Activated naive CD8-positive, alpha-beta T cell (primary cell): ENCODE measurements around the gene HYLS1.
"Not testable (repeated sequence)": the region's sequence is repeated elsewhere in the genome, so short reads cannot be mapped to it uniquely, and the experiment has no call there.

Experiments used
- H3K27ac Mint-ChIP-seq: one replicate; pipeline ENCODE4 v1.8.0; 2021; ENCODE audit warnings: mixed read lengths
- H3K27me3 Mint-ChIP-seq: one replicate; pipeline ENCODE4 v1.8.0; 2021; ENCODE audit warnings: mixed read lengths
- H3K36me3 Mint-ChIP-seq: one replicate; pipeline ENCODE4 v1.8.0; 2021; ENCODE audit warnings: mixed read lengths
- H3K4me1 Mint-ChIP-seq: one replicate; pipeline ENCODE4 v1.8.0; 2021; ENCODE audit warnings: low read depth, mixed read lengths
- H3K4me3 Mint-ChIP-seq: one replicate; pipeline ENCODE4 v1.8.0; 2021; ENCODE audit warnings: mild to moderate bottlenecking, mixed read lengths
- H3K9me3 Mint-ChIP-seq: one replicate; pipeline ENCODE4 v1.8.0; 2021; ENCODE audit warnings: low read depth, mixed read lengths

The HYLS1 gene

DNA sequence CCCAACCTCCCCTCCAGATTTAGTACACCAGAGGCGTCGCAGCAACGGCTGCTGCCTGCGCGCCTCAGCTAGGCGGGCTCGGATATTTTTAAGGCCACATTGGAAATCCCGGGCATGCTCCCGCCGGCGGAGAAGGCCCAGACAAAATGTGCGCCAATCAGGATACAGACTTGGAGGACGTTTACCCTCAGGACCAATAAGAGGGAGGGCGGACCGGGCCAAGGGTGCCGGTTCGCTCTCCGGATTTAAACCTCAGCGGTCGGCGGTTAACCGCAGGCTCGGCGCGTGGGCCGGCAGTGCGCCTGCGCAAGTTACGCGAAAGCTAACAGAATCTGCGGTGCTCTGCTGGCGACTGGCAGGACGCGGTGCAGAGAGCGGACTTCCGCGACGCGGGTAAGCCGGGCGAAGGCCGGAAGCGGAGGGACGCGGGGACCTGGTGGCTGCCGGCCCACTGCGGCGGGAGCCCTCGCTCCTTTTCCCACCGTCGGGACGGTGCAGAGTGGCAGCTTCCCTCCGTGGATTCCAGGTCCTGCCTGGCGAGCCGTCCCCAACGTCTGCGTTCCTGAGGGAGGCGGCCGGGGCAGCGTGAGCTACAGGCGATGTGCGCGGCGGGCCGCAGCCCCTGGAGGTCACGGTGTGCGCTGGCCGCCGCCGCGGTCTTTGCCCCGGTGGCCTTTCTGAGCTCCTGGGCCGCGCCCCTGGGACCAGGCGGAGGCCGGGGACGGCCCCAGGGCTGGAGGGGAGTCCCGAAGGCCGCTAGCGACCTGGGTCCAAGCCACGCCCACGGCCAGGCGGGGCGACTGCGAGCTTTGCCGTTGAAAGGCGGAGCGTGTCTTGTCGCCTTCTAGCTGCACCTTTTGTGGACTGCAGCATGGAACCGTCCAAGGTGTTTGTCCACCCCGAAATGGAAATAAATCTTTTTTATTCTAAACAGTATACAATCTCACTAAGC, at the start of gene HYLS1:
Gene HYLS1, plus strand, starts transcription at position 296 of the 952 bp plus-strand sequence. CDS start 11,701 bp downstream, outside the sequence.
- Mint-ChIP-seq H3K4me1 (peaks cover 25% of the 10 kb centered on the region), H3K9me3 (no peaks in the 10 kb centered on the region), H3K27ac (peak within 1 kb of the TSS; percentile 84), H3K27me3 (no peaks in the 10 kb centered on the region), H3K36me3 (no peaks in the 10 kb centered on the region), H3K4me3 (peak within 1 kb of the TSS; percentile 88)

DNA sequence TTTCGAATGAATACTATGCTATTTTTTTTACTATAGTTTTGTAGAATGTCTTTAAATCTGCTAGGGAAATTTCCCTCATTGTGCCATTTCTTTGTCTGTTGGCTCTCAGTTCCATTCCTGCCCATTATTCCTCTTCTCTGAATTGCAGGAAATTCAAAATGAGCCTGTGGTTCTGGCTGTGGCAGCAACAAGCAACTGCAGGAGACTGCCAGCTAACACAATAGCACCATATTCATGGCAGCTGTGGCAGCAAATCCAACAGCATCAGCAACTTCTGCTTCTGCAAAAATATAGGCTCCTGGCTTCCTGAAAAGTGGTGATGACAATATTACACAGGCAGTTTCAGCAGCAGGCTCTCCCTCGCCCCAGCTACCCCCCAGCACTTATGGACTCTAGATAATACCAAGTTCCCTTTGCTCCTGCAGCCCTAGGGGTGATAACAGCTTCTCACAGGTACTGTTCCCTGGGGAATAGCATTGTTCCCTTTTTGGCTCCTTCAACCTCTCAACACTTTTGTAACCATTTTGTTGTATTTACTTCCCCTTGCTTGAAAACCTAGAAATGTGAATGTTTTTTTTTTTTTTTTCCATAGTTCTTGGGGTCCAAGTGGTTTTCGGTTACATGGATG, 45.0 kb upstream of the HYLS1 start:
- Mint-ChIP-seq H3K27ac (no peak overlapping the region), H3K4me1 (no peaks in the 10 kb centered on the region), H3K4me3 (no peak overlapping the region), H3K9me3 (peaks cover 17% of the 10 kb centered on the region), H3K36me3 (peaks cover 8% of the 10 kb centered on the region), H3K27me3 (peaks cover 8% of the 10 kb centered on the region)

GRCh38 chr11:125846188-125846587, 41.3 kb upstream of the HYLS1 start:
- Mint-ChIP-seq H3K4me3 (no peak overlapping the region), H3K27ac (no peak overlapping the region), H3K36me3 (peaks cover 8% of the 10 kb centered on the region), H3K9me3 (peaks cover 21% of the 10 kb centered on the region), H3K4me1 (no peaks in the 10 kb centered on the region), H3K27me3 (peaks cover 2% of the 10 kb centered on the region)

DNA sequence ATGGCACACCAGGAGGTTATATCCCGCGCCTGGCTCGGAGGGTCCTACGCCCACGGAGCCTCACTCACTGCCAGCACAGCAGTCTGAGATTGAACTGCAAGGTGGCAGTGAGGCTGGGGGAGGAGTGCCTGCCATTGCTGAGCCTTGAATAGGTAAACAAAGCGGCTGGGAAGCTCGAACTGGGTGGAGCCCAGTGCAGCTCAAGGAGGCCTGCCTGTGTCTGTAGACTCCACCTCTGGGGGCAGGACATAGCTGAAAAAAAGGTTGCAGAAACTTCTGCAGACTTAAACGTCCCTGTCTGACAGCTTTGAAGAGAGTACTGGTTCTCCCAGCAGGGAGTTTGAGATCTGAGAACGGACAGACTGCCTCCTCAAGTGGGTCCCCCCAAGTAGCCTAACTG, 29.8 kb upstream of the HYLS1 start:
- H3K27me3 Mint-ChIP-seq = not testable (repeated sequence)

GRCh38 chr11:125862786-125863185, 24.7 kb upstream of the HYLS1 start:
- H3K4me3 Mint-ChIP-seq, H3K9me3 Mint-ChIP-seq, H3K27me3 Mint-ChIP-seq, H3K27ac Mint-ChIP-seq, H3K36me3 Mint-ChIP-seq, H3K4me1 Mint-ChIP-seq: not testable (repeated sequence)

More for the DNA sequence above, 29.8 kb upstream of the HYLS1 start:
- H3K27ac Mint-ChIP-seq, H3K9me3 Mint-ChIP-seq, H3K4me3 Mint-ChIP-seq, H3K4me1 Mint-ChIP-seq, H3K36me3 Mint-ChIP-seq: not testable (repeated sequence)

DNA sequence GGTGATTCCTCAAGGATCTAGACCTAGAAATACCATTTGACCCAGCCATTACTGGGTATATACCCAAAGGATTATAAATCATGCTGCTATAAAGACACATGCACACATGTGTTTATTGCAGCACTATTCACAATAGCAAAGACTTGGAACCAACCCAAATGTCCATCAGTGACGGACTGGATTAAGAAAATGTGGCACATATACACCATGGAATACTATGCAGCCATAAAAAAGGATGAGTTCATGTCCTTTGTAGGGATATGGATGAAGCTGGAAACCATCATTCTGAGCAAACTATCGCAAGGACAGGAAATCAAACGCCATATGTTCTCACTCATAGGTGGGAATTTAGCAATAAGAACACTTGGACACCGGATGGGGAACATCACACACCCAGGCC, 22.1 kb upstream of the HYLS1 start:
- not testable (repeated sequence) for H3K27me3 Mint-ChIP-seq, H3K27ac Mint-ChIP-seq, H3K9me3 Mint-ChIP-seq, H3K4me1 Mint-ChIP-seq, H3K4me3 Mint-ChIP-seq, H3K36me3 Mint-ChIP-seq

- Mint-ChIP-seq H3K4me3 (no peak overlapping the region), H3K27me3 (peaks cover 4% of the 10 kb centered on the region), H3K9me3 (no peaks in the 10 kb centered on the region), H3K4me1 (no peaks in the 10 kb centered on the region), H3K27ac (no peak overlapping the region), H3K36me3 (no peaks in the 10 kb centered on the region)
These were observed 17.9 kb upstream of the HYLS1 start for GRCh38 chr11:125869521-125869920.

DNA sequence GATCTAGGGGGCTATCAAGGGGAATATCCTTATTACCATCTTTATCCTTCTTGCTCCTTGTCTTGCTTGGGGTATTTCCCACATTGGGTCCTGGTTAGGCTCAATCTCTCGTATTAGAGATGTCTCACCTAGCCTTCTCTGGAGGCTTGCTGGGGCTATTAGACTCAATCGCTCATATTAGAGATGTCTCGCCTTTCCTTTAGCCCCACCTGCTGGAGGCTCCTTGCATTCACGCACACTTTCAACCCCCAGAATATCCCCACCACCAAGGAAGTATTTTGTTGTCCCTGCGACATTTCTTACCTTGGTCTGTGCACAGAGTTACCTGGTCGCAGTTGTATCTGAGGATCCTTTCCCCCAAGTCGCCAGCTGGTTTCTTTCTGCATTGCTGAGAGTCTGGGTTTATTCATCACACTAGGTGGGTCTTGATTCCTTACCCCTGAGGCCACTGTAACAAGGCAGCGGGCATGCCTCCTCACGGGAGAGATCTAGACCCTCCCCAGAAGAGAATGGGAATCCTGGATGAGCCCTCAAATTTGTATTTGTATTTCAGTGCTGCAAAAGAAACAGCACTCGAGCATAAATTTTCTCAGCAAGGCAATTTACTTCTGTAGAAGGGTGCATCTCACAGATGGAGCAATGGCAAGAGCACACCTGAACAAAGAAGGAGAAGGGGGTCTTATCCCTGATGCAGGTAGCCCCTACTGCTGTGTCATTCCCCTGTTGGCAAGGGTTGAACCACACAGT, 15.9 kb upstream of the HYLS1 start:
- H3K27ac Mint-ChIP-seq = no peak overlapping the region
- H3K4me1 Mint-ChIP-seq = no peaks in the 10 kb centered on the region
- peaks cover 2% of the 10 kb centered on the region for H3K27me3 Mint-ChIP-seq

GRCh38 chr11:125872138-125872491, 15.4 kb upstream of the HYLS1 start:
- Mint-ChIP-seq H3K4me3 (no peak overlapping the region), H3K27me3 (peaks cover 2% of the 10 kb centered on the region), H3K9me3 (no peaks in the 10 kb centered on the region), H3K27ac (no peak overlapping the region), H3K4me1 (no peaks in the 10 kb centered on the region), H3K36me3 (no peaks in the 10 kb centered on the region)

More for the DNA sequence above, 15.9 kb upstream of the HYLS1 start:
- no peak overlapping the region for H3K4me3 Mint-ChIP-seq
- no peaks in the 10 kb centered on the region for H3K9me3 Mint-ChIP-seq
- no peaks in the 10 kb centered on the region for H3K36me3 Mint-ChIP-seq

- H3K9me3 Mint-ChIP-seq = no peaks in the 10 kb centered on the region
- H3K27me3 Mint-ChIP-seq = peaks cover 2% of the 10 kb centered on the region
- no peak overlapping the region for H3K4me3 Mint-ChIP-seq
- no peaks in the 10 kb centered on the region for H3K4me1 Mint-ChIP-seq
- H3K27ac Mint-ChIP-seq = no peak overlapping the region
- H3K36me3 Mint-ChIP-seq = no peaks in the 10 kb centered on the region
These were observed 13.4 kb upstream of the HYLS1 start for GRCh38 chr11:125873881-125874555.

DNA sequence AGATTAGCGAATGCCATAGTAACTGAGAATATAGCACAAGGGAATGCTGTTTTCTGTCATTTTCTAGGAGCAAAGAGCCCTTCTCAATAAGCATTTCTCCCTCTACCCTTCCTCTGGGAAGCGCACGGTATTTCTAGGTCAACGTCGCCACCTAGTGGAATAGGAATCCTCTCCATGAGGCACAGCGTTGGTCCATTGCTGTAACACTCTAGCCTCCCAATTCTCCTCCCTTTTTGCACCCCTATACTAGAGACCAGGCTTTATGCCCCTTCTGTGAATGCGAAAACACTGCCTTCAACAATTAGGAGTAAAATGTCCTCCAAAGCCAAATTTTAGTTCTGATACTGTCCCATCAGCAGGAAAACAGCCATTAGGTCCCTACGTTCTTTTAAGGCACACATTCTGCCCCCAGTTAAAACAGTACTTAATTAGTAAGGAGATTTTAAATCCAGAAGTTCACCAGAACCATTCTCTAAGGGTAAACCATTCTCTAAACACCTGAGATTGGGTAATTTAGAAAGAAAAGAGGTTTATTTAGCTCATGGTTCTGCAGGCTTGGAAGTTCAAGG, 12.8 kb upstream of the HYLS1 start:
- no peak overlapping the region for H3K27ac Mint-ChIP-seq
- H3K4me3 Mint-ChIP-seq = no peak overlapping the region
- peaks cover 2% of the 10 kb centered on the region for H3K27me3 Mint-ChIP-seq
- H3K36me3 Mint-ChIP-seq = no peaks in the 10 kb centered on the region
- no peaks in the 10 kb centered on the region for H3K9me3 Mint-ChIP-seq
- H3K4me1 Mint-ChIP-seq = no peaks in the 10 kb centered on the region

DNA sequence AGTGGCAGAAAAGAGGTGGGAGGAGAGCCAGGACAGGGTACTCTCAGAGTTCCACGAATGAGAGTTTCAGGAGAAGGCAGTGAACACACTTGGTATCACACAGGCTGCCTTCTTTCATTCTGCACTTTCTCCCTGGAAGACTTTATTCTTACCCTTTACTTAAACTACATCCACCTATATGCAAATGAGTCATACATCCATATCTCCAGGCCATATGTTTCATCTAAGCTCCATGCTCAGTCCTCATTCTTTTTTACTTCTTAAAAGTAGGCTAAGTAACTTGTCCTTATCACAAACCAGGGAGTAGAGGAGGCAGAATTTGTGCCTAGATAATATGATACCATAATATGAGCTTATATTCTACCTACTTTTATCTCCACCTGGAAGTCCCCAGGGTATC, 6.2 kb upstream of the HYLS1 start:
- Mint-ChIP-seq H3K27me3 (no peaks in the 10 kb centered on the region), H3K4me3 (no peak overlapping the region), H3K27ac (no peak overlapping the region), H3K9me3 (no peaks in the 10 kb centered on the region), H3K4me1 (no peaks in the 10 kb centered on the region), H3K36me3 (no peaks in the 10 kb centered on the region)

- Mint-ChIP-seq H3K9me3 (no peaks in the 10 kb centered on the region), H3K4me1 (peaks cover 12% of the 10 kb centered on the region), H3K4me3 (no peak overlapping the region), H3K27me3 (no peaks in the 10 kb centered on the region), H3K27ac (no peak overlapping the region), H3K36me3 (no peaks in the 10 kb centered on the region)
These were observed 4.1 kb upstream of the HYLS1 start for GRCh38 chr11:125883375-125883774.

- Mint-ChIP-seq H3K27me3 (no peaks in the 10 kb centered on the region), H3K36me3 (no peaks in the 10 kb centered on the region), H3K4me3 (peak overlapping the region; percentile 88), H3K27ac (peak overlapping the region; percentile 84), H3K9me3 (no peaks in the 10 kb centered on the region), H3K4me1 (peaks cover 25% of the 10 kb centered on the region)
These were observed 483 bp upstream of the HYLS1 start for GRCh38 chr11:125886997-125887372.
